ENCODE measurements around the gene SLC17A2.

Gene SLC17A2

GRCh38 chr6:25921525-25922203, 8.8 kb downstream of the SLC17A2 start:
- DNase-seq (ENCODE audit: low read depth, low spot score): no peak

- no peak for DNase-seq (ENCODE audit: low read depth, low spot score)
Observed at GRCh38 chr6:25919657-25920056, 10.8 kb downstream of the SLC17A2 start.

GRCh38 chr6:25918083-25918683, 12.3 kb downstream of the SLC17A2 start:
- DNase-seq (ENCODE audit: low read depth, low spot score): no peak

GRCh38 chr6:25916789-25917490, 13.6 kb downstream of the SLC17A2 start:
- DNase-seq (ENCODE audit: low read depth, low spot score): no peak

GRCh38 chr6:25916330-25916729, 14.2 kb downstream of the SLC17A2 start:
- DNase-seq (ENCODE audit: low read depth, low spot score): no peak

GRCh38 chr6:25913741-25914140, 16.8 kb downstream of the SLC17A2 start:
- DNase-seq (ENCODE audit: low read depth, low spot score): no peak

- DNase-seq (ENCODE audit: low read depth, low spot score): no peak
Observed at GRCh38 chr6:25911351-25911750, 19.1 kb downstream of the SLC17A2 start.

GRCh38 chr6:25907475-25908014, 22.9 kb downstream of the SLC17A2 start:
- no peak for DNase-seq (ENCODE audit: low read depth, low spot score)

- no peak for DNase-seq (ENCODE audit: low read depth, low spot score)
Observed at GRCh38 chr6:25903467-25904099, 26.9 kb downstream of the SLC17A2 start.

GRCh38 chr6:25902071-25902470, 28.4 kb downstream of the SLC17A2 start:
- DNase-seq (ENCODE audit: low read depth, low spot score): no peak

GRCh38 chr6:25900843-25901242, 29.6 kb downstream of the SLC17A2 start:
- no peak for DNase-seq (ENCODE audit: low read depth, low spot score)

- DNase-seq (ENCODE audit: low read depth, low spot score): no peak
Observed at GRCh38 chr6:25899580-25900408, 30.7 kb downstream of the SLC17A2 start.

GRCh38 chr6:25899123-25899522, 31.4 kb downstream of the SLC17A2 start:
- DNase-seq (ENCODE audit: low read depth, low spot score): no peak

- DNase-seq (ENCODE audit: low read depth, low spot score): no peak
Observed at GRCh38 chr6:25898289-25898977, 32.1 kb downstream of the SLC17A2 start.

- no peak for DNase-seq (ENCODE audit: low read depth, low spot score)
Observed at GRCh38 chr6:25896252-25896651, 34.2 kb downstream of the SLC17A2 start.

GRCh38 chr6:25895771-25896170, 34.7 kb downstream of the SLC17A2 start:
- no peak for DNase-seq (ENCODE audit: low read depth, low spot score)

- DNase-seq (ENCODE audit: low read depth, low spot score): no peak
Observed at GRCh38 chr6:25893778-25894177, 36.7 kb downstream of the SLC17A2 start.

- DNase-seq (ENCODE audit: low read depth, low spot score): no peak
Observed at GRCh38 chr6:25892877-25893276, 37.6 kb downstream of the SLC17A2 start.

GRCh38 chr6:25889877-25890853, 40.3 kb downstream of the SLC17A2 start:
- DNase-seq (ENCODE audit: low read depth, low spot score): no peak

All from smooth muscle cell of the brain vasculature (primary cell).